ENCODE data around the gene THOC7. TPM values are rescaled to one million over a fixed set of nuclear protein-coding genes. Genes with fewer than 3 reads are reported as not detected.

The THOC7 gene
- total and polyA plus RNA-seq, 12 donors, result 71.3 to 204 (median 79.4) TPM

DNA sequence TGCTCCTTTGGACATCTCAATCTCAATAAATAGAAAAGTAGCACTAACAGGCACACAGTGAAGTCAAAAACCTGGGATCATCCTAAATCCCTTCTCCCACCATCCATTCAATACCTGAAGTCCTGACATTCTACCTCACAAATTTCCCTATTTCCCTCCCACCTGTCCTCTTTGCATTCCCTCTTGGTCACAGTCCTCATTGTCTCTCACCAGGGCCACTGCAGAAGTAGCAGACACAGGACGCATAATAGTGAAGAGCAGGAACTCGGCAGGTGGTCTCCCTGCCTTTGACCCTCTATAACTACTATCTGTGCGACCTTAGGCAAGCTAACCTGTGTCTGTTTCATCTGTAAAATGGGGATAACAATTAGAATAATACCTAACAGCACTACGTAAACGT, 2.3 kb downstream of the THOC7 start:
- DNase-seq (no peak), ATAC-seq (no peak)
- Histone ChIP-seq H3K4me3 (no peak overlapping the region), H3K4me1 (peaks cover 0 to 23% (median 19%) of the 10 kb centered on the region in 9 donors), H3K9me3 (no peaks in the 10 kb centered on the region), H3K27ac (no peak overlapping the region), H3K27me3 (no peaks in the 10 kb centered on the region), H3K36me3 (peaks cover 0 to 4% (median 0%) of the 10 kb centered on the region in 9 donors)
- 87% methylated on average over 5 of the region's 5 CpGs for WGBS, 2 donors
- intact Hi-C loops (cut with DNase I), result loop anchor here in 6 of 10 donors (5.0 to 10.0 kb wide), 4 partner anchors 46 to 133 kb away; partner anchors contain the start of gene SCAANT1 (in 2 of the 6)
- TF ChIP-seq, protein P1, sequence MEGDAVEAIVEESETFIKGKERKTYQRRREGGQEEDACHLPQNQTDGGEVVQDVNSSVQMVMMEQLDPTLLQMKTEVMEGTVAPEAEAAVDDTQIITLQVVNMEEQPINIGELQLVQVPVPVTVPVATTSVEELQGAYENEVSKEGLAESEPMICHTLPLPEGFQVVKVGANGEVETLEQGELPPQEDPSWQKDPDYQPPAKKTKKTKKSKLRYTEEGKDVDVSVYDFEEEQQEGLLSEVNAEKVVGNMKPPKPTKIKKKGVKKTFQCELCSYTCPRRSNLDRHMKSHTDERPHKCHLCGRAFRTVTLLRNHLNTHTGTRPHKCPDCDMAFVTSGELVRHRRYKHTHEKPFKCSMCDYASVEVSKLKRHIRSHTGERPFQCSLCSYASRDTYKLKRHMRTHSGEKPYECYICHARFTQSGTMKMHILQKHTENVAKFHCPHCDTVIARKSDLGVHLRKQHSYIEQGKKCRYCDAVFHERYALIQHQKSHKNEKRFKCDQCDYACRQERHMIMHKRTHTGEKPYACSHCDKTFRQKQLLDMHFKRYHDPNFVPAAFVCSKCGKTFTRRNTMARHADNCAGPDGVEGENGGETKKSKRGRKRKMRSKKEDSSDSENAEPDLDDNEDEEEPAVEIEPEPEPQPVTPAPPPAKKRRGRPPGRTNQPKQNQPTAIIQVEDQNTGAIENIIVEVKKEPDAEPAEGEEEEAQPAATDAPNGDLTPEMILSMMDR (IDR thresholded peaks at IDR 0.05), result no peak

DNA sequence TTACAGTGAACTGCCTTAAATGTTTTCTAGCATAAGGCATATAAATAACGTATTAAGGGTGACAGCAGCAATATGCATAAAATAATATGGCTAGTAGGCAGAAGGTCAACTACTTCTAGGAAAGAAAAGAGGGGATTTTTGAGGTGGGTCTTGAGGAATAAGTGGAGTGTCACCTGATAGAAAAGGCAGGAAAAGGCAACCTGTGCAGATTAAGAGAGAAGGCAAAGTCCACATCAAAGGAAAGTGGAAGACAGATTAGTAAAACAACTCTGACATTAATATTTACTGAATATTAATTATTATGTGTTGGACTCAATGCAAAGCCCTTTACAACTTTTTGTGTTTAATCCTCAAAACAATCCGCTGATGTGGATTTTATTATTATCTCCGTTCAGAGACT, 2.8 kb downstream of the THOC7 start:
- DNase-seq (no peak), ATAC-seq (no peak)
- Histone ChIP-seq H3K4me1 (peaks cover 0 to 23% (median 19%) of the 10 kb centered on the region in 9 donors), H3K27ac (no peak overlapping the region), H3K27me3 (no peaks in the 10 kb centered on the region), H3K9me3 (no peaks in the 10 kb centered on the region), H3K36me3 (no peaks in the 10 kb centered on the region), H3K4me3 (no peak overlapping the region)
- intact Hi-C loops (cut with DNase I), result loop anchor here in 6 of 10 donors (5.0 to 10.0 kb wide), 4 partner anchors 47 to 134 kb away; partner anchors contain the start of gene SCAANT1 (in 2 of the 6)
- TF ChIP-seq, protein P1 (IDR thresholded peaks at IDR 0.05), result no peak
- 92 to 93% methylated on average over 3 of the region's 3 CpGs for WGBS, 2 donors

DNA sequence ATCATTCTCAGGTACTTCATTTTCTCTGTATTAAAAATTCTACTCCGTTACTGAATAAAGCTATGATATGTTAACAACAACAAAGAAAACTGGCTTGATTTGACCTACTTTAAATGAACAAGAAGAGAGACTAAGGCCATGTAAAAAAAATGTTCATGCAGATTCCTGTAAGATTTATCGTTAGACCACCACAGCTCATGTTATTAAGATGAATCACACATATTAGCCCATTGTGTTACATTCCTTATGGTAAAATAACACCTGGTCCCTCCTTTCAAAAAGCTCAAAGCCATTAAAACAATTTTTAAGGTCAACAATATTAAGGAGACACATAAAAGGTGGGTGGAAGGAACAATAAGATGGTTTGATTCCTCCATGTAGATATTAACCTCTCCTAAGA, 6.3 kb downstream of the THOC7 start:
- Histone ChIP-seq H3K4me3 (no peak overlapping the region), H3K4me1 (peaks cover 0 to 15% (median 4%) of the 10 kb centered on the region in 9 donors), H3K9me3 (no peaks in the 10 kb centered on the region), H3K36me3 (no peaks in the 10 kb centered on the region), H3K27me3 (no peaks in the 10 kb centered on the region), H3K27ac (no peak overlapping the region)
- intact Hi-C loops (cut with DNase I), result no loop called here
- 95 to 99% methylated on average over 2 of the region's 2 CpGs for WGBS, 2 donors
- ATAC-seq, result no peak
- TF ChIP-seq, protein P1 (IDR thresholded peaks at IDR 0.05), result no peak
- DNase-seq, result no peak

DNA sequence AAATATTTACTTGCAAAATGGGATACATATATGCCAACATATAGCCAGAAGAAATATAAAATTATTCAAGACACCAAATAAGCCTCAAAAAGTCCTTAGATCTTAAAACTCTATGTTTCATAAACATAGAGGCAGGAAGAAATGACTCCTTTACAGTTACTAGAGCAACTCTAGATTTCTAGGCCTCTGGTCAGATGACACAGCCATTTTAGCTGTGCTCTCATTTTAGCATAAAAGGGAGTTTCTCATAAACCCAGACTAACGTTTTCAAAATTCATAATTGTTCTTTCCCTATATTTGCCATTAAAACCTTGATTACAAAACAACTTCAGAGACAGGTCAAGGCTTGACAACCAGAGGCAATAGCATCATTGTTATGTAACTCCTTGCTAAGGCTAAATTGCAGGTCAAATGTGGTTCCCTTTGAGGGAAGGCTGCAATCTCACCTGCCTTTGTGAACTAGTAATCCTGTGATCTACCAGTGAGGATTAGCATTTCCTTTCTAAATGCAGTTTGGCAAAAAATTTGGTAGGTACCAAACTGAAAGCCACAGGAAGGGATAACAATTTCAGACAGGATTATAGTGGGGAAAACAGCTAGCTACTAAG, 8.2 kb downstream of the THOC7 start:
- Histone ChIP-seq H3K4me3 (no peak overlapping the region), H3K27ac (no peak overlapping the region), H3K9me3 (no peaks in the 10 kb centered on the region), H3K27me3 (no peaks in the 10 kb centered on the region), H3K4me1 (peaks cover 0 to 9% (median 0%) of the 10 kb centered on the region in 9 donors), H3K36me3 (no peaks in the 10 kb centered on the region)
- ATAC-seq (no peak), DNase-seq (no peak)
- TF ChIP-seq, protein P1 (IDR thresholded peaks at IDR 0.05), result no peak
- intact Hi-C loops (cut with DNase I), result no loop called here
- 62 to 68% methylated on average over 1 of the region's 1 CpG for WGBS, 2 donors
